GM19328 (cell line): Measurements from ENCODE around the gene C2orf92.

Experiments used
- ATAC-seq: cut with Tn5 transposase; IDR thresholded peaks from one replicate; pipeline ENCODE4 v1.9.1; 2021; ENCODE audit warnings: mild to moderate bottlenecking, moderate library complexity; ENCODE audit not compliant: unreplicated experiment

C2orf92 gene

GRCh38 chr2:97740590-97741182 is 71.2 kb downstream of the C2orf92 start:
- no peak for ATAC-seq

DNA sequence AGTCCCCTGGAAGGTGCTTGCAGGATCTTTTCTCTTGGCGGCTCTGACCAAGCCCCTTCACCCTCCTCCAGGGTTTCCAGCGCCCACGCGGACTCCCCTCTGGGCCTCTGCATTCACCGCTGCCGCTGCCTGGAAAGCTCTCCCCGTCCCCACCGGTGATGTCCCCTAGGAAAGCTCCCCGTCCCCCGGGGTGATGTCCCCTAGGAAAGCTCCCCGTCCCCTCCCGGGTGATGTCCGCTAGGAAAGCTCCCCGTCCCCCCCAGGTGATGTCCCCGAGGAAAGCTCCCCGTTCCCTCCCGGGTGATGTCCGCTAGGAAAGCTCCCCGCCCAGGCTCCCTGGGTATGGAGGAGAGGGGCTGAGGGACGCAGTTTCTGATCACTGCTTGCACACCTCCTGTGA is 71.7 kb downstream of the C2orf92 start:
- ATAC-seq: no peak

DNA sequence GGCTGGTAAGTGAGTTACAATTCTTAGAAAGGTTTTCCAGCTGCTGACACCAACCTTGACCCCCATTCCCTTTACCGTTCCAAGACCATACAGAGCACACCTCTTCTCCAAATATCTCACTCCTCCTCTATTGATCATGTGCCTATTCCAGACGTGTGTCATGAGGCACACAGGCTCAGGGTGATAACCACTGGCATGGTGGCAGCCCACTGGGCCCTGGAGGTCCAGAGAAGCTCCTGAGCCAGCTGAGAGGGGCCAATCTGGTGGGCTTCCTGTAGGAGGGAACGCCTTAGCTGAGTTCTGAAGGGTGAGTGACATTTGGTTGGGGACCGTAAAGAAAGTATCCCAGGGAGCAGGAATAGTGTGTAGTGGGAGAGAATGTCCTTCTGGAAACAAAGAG is 72.2 kb downstream of the C2orf92 start:
- no peak for ATAC-seq

DNA sequence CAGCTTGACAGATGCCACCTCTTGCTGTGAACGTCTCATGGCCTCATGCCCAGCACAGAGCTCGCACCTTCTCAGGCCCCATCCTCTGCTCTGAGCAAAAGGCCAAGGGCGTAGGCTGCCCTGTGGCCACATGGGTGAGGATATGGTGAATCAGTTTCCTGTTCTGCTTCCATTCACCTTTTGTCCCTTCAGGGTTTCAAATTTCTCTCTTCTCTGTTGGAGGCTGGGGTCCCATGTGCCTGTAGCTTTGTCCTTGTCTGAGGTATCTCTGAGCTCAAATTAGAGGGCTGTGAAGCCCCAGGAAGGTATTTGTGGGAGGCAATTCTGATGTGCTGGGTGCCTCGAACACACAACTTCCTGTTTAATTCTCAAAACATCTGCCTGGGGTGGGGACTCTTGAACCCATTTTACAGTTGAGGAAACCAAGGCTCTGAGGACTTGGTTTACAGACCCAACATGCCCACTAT is 72.9 kb downstream of the C2orf92 start:
- no peak for ATAC-seq

DNA sequence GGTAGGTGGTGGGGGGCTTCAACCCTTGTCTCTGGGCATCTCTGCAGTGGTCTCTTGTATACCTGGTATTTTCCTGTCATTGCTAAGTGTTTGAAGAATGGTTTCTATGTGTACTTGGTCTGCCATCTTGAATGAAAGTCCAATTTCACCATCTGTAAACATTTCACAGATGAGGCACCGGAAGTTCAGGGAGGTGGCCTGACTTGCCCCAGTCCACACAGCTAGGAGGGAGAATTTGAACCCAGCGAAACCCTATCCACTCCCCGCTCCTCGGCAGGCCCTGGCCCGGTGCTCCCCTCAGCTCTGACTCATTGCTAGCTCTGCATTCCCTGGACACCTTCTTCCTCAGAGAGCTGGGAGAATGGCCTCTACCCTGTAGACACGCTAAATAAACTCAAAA is 74.4 kb downstream of the C2orf92 start:
- no peak for ATAC-seq

DNA sequence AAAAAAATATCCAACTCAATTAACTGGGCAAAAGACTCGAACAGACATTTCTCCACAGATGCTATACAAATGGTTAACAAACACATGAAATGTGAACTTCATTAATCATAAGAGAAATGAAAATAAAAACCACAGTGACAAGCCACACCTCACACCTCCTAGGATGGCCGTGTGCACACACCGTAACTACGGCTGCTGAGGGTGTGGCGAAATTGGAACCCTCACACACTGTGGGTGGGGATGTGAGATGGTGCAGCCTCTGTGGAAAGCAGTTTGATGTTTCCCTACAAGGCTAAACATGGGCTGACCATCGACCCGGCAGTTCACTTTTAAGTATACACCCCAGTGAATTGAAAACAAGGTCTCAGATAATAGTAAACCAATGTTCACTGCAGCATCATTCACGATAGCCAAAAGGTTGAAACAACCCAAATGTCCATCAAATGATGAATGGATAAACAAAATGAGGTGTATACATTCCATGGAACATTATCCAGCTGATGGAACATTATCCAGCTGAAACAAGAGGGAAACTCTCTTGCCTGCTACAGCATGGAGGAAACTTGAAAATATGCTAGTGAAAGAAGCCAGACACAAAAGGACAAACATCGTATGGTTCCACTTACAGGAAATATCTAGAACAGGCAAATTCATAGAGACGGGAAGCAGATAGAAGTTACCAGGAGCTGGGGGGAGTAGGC is 76.1 kb downstream of the C2orf92 start:
- no peak for ATAC-seq

GRCh38 chr2:97747285-97747684 is 77.8 kb downstream of the C2orf92 start:
- no peak for ATAC-seq

DNA sequence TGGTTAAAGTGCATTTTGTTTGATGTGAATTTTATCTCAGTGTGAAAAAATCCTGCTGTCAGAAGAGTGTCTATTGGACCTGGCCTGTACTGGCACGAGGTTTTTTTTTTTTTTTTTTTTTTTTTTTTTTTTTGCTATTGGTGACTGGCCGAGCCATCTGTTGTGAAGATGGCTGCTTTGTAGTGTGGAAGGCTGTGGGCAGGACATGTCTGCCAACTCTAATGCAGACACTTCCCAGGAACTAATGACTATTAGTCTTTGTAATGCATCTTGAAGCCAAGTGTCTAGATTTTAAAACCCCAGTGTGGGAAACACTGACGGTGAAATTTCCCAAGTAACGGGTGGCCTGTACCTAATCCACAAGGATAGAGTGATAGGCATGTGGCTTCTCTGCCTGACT is 78.2 kb downstream of the C2orf92 start:
- ATAC-seq: no peak

- no peak for ATAC-seq
Observed at GRCh38 chr2:97749581-97749980, 80.1 kb downstream of the C2orf92 start.

GRCh38 chr2:97750017-97750416 is 80.5 kb downstream of the C2orf92 start:
- no peak for ATAC-seq

DNA sequence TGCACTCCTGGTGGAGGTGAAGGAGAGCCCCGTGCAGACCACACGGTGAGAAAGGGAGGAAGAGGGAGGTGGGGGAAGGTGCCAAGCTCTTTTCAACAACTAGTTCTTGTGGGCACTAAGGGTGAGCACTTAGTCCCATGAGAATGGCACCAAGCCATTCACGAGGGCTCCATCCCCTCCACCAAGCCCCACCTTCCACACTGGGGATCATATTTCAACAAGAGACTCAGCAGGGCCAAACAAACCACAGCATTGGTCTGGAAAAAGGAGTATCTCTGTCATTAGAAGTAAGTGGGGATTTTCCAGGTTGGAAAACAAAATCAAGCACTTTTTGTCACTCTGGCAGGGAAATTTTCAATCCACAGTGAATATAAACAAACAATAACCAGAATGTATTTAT is 82.2 kb downstream of the C2orf92 start:
- no peak for ATAC-seq
